ENCODE measurements around the gene RANBP1. TPM values are rescaled to one million over a fixed set of nuclear protein-coding genes. Genes with fewer than 3 reads are reported as not detected.

Gene RANBP1
- total RNA-seq, 1 experiment from 2014 or later = 522 TPM

- no peak overlapping the region for H2BK20ac ChIP-seq (ENCODE audit: low read depth, low read length, poor library complexity, severe bottlenecking)
- no peak overlapping the region for H3K27ac Mint-ChIP-seq
- H3K4ac ChIP-seq (ENCODE audit: low read depth, low read length) = no peak overlapping the region
- H3K9me3 ChIP-seq (ENCODE audit: control insufficient read depth, low read depth, low read length) = no peaks in the 10 kb centered on the region
- no peak overlapping the region for H3K9ac ChIP-seq (ENCODE audit: extremely low read depth, insufficient read length, low read length)
- H4K8ac ChIP-seq (replicated peaks; ENCODE audit: insufficient read length, low read depth, low read length) = no peak overlapping the region
- H2BK12ac ChIP-seq (ENCODE audit: insufficient read length, low read depth, low read length) = no peak overlapping the region
- peaks cover 18 to 56% (median 44%) of the 10 kb centered on the region in 3 experiments; a peak in 6 of 7 replicates for H3K36me3 Mint-ChIP-seq (ENCODE audit: insufficient read depth in 1 of 3, low read depth in 3 of 3)
- H3K23ac ChIP-seq (ENCODE audit: insufficient read length, low read depth, low read length) = no peak overlapping the region
- no peaks in the 10 kb centered on the region for H3K9me3 Mint-ChIP-seq
- TF ChIP-seq, protein P1, sequence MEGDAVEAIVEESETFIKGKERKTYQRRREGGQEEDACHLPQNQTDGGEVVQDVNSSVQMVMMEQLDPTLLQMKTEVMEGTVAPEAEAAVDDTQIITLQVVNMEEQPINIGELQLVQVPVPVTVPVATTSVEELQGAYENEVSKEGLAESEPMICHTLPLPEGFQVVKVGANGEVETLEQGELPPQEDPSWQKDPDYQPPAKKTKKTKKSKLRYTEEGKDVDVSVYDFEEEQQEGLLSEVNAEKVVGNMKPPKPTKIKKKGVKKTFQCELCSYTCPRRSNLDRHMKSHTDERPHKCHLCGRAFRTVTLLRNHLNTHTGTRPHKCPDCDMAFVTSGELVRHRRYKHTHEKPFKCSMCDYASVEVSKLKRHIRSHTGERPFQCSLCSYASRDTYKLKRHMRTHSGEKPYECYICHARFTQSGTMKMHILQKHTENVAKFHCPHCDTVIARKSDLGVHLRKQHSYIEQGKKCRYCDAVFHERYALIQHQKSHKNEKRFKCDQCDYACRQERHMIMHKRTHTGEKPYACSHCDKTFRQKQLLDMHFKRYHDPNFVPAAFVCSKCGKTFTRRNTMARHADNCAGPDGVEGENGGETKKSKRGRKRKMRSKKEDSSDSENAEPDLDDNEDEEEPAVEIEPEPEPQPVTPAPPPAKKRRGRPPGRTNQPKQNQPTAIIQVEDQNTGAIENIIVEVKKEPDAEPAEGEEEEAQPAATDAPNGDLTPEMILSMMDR (conservative IDR thresholded peaks at IDR 0.05) = no peak
- H3K79me1 ChIP-seq (ENCODE audit: insufficient read depth, low read depth, low read length, poor library complexity, severe bottlenecking) = peaks cover 3% of the 10 kb centered on the region
- H2BK120ac ChIP-seq (ENCODE audit: low read depth, low read length, poor library complexity, severe bottlenecking) = no peak overlapping the region
- no peak overlapping the region for H3T11ph ChIP-seq (ENCODE audit: low read length)
- no peaks in the 10 kb centered on the region; a peak in 2 of 4 replicates for H3K4me1 Mint-ChIP-seq
- no peaks in the 10 kb centered on the region for H3K27me3 ChIP-seq (ENCODE audit: insufficient read depth, low read length)
- H3K4me3 Mint-ChIP-seq = no peak overlapping the region
- no peak overlapping the region for H2AK5ac ChIP-seq (ENCODE audit: insufficient read length, low read length)
- H2BK15ac ChIP-seq (ENCODE audit: low read depth, low read length) = no peak overlapping the region
- H3K56ac ChIP-seq (ENCODE audit: insufficient read length, low read depth, low read length) = no peak overlapping the region
- no peak overlapping the region for H4K5ac ChIP-seq (ENCODE audit: insufficient read length, low read depth, low read length)
- no peaks in the 10 kb centered on the region; the same call in 1 of the 2 replicates for H3K27me3 Mint-ChIP-seq (ENCODE audit: low read depth)
- DNase-seq = no peak
- H3K27ac ChIP-seq (ENCODE audit: insufficient read length, low read depth, low read length) = no peak overlapping the region
- no peak overlapping the region for H4K91ac ChIP-seq (ENCODE audit: insufficient read length, low read depth, low read length)
- no peaks in the 10 kb centered on the region for H3K4me1 ChIP-seq (ENCODE audit: insufficient read depth, low read length)
- peaks cover 3% of the 10 kb centered on the region for H3K23me2 ChIP-seq (ENCODE audit: insufficient read length, low read depth, low read length, poor library complexity, severe bottlenecking)
- no CpG with 5 or more reads among the region's 26 CpGs for WGBS (ENCODE audit: extremely low coverage, insufficient read length, low lambda C conversion rate)
- H2AFZ ChIP-seq (ENCODE audit: low read length) = no peak overlapping the region
- H2BK5ac ChIP-seq (ENCODE audit: insufficient read length, low read length) = no peak overlapping the region
- no peaks in the 10 kb centered on the region for H4K20me1 ChIP-seq (ENCODE audit: control insufficient read depth, insufficient read depth, insufficient read length)
- peaks cover 2% of the 10 kb centered on the region; the same call in 1 of the 2 replicates for H3K79me2 ChIP-seq (ENCODE audit: insufficient read depth, low read length)
- H3K4me2 ChIP-seq (ENCODE audit: insufficient read depth, insufficient read length, low read length) = no peak overlapping the region
- H3K14ac ChIP-seq (ENCODE audit: insufficient read depth, low read length) = no peak overlapping the region
- no peak overlapping the region for H3K18ac ChIP-seq (ENCODE audit: insufficient read length, low read depth, low read length)
Observed at GRCh38 chr22:20112623-20113511, 3.0 kb upstream of the RANBP1 start.

Data from H9 (cell line).